Epithelial cell of proximal tubule (primary cell): ENCODE measurements around the gene DPH6. TPM values are rescaled to one million over a fixed set of nuclear protein-coding genes. Genes with fewer than 3 reads are reported as not detected.

Source experiments
- DNase-seq: peaks from one replicate; pipeline ENCODE4 v3.0.0-alpha.2; 2011; ENCODE audit warnings: low read depth
- H3K4me3 ChIP-seq: 2 replicates; pipeline ENCODE4 v1.5.1; 2011; ENCODE audit warnings: low read depth, mild to moderate bottlenecking, low read length
- CTCF ChIP-seq: conservative IDR thresholded peaks from 2 replicates; pipeline ENCODE4 v1.5.1; 2012; ENCODE audit warnings: low read depth, mild to moderate bottlenecking, low read length
- total RNA-seq: library from RNA; depleted of rRNA; stranded (reverse); fragments of >200 nt; gene quantifications from 2 replicates; pipeline ENCODE4 v1.2.3, GENCODE V29; 2015

DPH6 gene
- total RNA-seq, 1 donor from 2014 or later = 10.0 TPM

GRCh38 chr15:35557012-35557411 lies 11.0 kb upstream of the DPH6 start:
- DNase-seq = no peak
- no peak for TF ChIP-seq CTCF
- no peak overlapping the region for H3K4me3 ChIP-seq

- H3K4me3 ChIP-seq = no peak overlapping the region
- DNase-seq = no peak
- no peak for TF ChIP-seq CTCF
Observed at GRCh38 chr15:35555244-35555643, 9.3 kb upstream of the DPH6 start.

DNA sequence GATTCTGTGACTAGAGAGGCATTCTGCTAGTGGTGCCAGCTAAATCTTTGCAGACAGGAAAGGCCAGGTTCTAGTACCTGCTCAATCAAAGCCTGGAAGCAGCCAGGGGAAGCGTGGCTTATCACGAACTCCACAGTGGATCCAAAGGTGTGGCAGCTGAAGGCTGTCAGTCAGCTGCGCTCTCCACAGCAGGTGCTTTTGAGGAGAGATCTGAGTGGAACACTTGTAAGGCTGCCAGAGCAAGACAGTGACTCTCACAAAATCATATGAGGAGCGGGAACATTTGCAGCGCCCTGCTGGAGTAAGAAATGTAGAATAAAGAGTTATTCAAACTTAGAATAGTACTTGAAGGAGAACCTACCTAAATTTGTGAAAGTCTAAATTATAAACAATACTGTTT lies 5.0 kb upstream of the DPH6 start:
- no peak for TF ChIP-seq CTCF
- DNase-seq = no peak
- no peak overlapping the region for H3K4me3 ChIP-seq

- H3K4me3 ChIP-seq = no peak overlapping the region
- DNase-seq = no peak
- no peak for TF ChIP-seq CTCF
Observed at GRCh38 chr15:35549567-35549966, 3.6 kb upstream of the DPH6 start.

- DNase-seq = no peak
- H3K4me3 ChIP-seq = no peak overlapping the region
- TF ChIP-seq CTCF = no peak
Observed at GRCh38 chr15:35548435-35548834, 2.5 kb upstream of the DPH6 start.

- H3K4me3 ChIP-seq = no peak overlapping the region
- no peak for TF ChIP-seq CTCF
- DNase-seq = no peak
Observed at GRCh38 chr15:35547775-35548364, 1.9 kb upstream of the DPH6 start.
